ENCODE results near the gene COL18A1.

GRCh38 chr21:45485686-45486442 is 80.9 kb downstream of the COL18A1 start:
- no peak for TF ChIP-seq POLR2A (IDR thresholded peaks at IDR 0.05)
- TF ChIP-seq, protein P1, sequence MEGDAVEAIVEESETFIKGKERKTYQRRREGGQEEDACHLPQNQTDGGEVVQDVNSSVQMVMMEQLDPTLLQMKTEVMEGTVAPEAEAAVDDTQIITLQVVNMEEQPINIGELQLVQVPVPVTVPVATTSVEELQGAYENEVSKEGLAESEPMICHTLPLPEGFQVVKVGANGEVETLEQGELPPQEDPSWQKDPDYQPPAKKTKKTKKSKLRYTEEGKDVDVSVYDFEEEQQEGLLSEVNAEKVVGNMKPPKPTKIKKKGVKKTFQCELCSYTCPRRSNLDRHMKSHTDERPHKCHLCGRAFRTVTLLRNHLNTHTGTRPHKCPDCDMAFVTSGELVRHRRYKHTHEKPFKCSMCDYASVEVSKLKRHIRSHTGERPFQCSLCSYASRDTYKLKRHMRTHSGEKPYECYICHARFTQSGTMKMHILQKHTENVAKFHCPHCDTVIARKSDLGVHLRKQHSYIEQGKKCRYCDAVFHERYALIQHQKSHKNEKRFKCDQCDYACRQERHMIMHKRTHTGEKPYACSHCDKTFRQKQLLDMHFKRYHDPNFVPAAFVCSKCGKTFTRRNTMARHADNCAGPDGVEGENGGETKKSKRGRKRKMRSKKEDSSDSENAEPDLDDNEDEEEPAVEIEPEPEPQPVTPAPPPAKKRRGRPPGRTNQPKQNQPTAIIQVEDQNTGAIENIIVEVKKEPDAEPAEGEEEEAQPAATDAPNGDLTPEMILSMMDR (IDR thresholded peaks at IDR 0.05) = no peak
- TF ChIP-seq EP300 (IDR thresholded peaks at IDR 0.05) = no peak
